Left renal cortex interstitium (tissue), 4 donors: Measurements from ENCODE around the gene ABHD4. TPM values are rescaled to one million over a fixed set of nuclear protein-coding genes. Genes with fewer than 3 reads are reported as not detected.
"Not testable (repeated sequence)": the region's sequence is repeated elsewhere in the genome, so short reads cannot be mapped to it uniquely, and the experiment has no call there.

Experiments used
- DNase-seq, 4 donors: peaks; one replicate each; pipeline ENCODE4 v3.0.0-alpha.2; 2013; ENCODE audit warnings: low read depth in 4 of 4, low spot score in 2 of 4, missing footprints in 1 of 4
- polyA plus RNA-seq, 4 donors: library from polyadenylated mRNA; unstranded; fragments of 120-200 nt; gene quantifications; one replicate each; pipeline ENCODE4 v1.2.1, GENCODE V29; 2013; ENCODE audit not compliant: insufficient read length in 4 of 4

ABHD4 gene
- polyA plus RNA-seq, 4 donors = 40.7 to 57.2 (median 50.8) TPM

DNA sequence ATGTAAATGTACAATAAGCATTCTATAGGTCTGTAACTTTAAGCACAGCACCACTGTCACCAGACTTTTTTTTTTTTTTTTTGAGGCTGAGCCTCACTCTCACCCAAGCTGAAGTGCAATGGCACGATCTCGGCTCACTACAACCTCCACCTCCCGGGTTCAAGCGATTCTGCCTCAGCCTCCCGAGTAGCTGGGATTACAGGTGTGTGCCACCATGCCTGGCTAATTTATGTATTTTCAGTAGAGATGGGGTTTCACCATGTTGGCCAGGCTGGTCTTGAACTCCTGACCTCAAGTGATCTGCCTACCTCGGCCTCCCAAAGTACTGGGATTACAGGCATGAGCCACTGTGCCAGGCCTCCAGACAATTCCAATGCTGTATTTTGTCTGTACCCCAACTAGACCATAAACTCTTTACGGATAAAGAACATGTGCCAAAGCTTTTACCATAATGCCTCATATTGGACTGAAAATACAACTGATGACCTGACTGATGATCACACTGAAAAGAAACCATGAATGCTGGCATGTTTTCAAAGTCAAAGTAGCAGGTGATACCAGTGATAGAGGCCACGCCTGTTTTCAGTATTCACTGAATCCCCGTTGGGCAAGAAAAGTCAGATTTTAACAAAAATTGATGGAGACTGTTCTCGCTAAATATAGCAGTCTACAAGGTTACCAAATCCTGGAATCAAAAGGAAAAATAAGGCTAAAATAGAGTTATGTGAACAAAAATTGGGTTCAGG lies 10.2 kb upstream of the ABHD4 start:
- DNase-seq = not testable (repeated sequence)

DNA sequence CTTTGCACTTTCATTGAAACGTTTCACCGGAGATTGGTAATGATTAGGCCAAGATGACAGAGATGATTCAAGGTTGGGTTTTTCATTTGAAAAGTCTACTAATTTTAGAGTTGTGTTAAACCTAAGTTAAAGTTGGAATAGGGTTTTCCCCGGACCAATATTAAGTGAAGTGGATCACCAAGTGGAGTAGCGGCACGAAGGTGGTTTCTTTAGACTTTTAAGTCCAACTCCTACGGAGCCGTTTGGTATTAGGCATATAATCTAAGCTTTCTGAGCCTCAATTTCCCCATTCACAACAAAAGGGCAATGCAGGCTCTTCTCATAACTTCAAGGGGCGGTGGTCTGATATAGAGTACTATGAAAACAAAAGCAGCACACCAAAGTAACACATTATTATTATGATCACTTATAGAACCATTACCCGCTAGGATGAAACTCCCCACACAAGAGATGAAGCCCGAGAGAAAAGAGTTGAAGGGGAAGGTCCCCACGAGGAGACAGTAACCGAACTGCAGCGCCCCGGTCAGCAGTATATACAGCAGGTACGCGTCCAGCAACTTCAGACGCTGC lies 9.5 kb upstream of the ABHD4 start:
- peak in 2 of 4 donors; percentile 27 to 48 for DNase-seq

DNA sequence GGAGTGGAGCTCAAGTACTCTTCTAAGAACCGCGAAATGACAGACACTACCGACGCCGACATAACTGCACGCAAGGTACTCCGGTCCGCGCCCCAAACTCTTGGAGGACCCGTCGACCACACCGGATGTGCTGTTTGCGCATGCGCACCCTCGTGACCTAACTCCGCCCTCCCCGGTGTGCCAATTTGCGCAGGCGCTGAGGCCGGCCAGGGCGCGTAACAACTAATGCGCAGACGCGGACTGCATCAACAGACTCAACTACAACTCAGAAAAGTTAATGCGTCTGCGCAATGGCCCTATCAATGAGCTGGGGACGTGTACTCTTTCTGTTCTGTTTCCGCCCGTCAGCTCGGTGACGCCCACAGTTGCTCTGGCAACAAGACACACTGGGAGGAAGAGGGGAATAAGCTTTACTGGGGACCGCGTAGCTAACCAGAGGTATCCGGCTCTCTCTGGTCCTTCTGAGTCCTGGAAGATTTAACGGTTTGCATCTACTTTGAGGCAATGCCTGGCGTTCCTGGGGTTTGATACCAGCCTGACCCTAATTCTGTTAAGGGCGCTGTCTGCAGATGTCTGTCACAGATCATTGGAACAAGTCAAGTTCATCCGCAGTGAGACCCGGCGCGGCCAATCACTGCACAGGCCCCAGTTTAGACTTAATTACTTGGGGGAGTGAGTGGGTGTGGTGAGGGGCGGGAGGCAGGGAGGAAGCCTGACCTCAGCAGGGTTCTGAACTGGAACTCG lies 8.8 kb upstream of the ABHD4 start, which contains the start of gene DAD1:
Gene DAD1 (minus strand): TSS at position 129 of the 744 bp plus-strand sequence. CDS start 67 bp downstream, at position 62.
- peak; percentile 98 to 100 (median 98) for DNase-seq

DNA sequence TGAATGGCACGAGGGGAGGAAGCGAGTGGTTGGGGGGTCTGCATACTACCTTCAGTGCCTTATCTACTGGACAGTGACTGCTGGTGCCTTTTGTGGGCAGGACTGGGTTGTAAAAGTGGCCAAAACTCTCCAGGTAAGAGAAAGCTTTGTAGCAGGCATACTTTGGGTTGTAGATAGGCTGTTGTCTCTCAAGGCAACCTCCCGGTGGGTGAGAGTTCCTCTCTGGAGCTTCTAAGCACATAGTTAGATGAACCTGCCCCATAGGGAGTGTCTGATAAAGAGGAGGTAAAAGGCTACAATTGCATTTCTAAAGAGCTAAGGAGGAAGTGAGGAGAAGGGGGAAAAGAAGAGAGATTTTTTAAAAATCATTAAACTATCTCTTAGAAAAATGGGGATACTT lies 4.9 kb upstream of the ABHD4 start:
- DNase-seq = no peak

DNA sequence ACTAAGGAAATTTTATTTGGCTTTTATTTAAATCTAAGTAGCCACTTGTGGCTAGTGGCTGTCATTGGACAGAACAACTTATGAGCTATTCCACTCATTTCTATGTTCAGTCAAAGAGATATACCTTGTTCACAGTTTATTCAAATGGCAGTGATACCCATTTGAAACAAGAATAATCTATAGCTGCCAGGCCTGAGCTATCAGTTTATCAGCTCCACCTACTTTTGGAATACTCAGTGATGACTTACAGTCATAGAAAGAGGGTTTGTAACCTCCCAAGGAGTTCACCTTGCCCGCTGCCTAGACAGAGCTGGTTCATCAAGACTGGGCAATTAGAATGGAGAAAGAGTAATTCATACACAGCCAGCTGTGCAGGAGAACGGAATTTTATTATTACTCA lies 4.5 kb upstream of the ABHD4 start:
- DNase-seq = no peak

DNA sequence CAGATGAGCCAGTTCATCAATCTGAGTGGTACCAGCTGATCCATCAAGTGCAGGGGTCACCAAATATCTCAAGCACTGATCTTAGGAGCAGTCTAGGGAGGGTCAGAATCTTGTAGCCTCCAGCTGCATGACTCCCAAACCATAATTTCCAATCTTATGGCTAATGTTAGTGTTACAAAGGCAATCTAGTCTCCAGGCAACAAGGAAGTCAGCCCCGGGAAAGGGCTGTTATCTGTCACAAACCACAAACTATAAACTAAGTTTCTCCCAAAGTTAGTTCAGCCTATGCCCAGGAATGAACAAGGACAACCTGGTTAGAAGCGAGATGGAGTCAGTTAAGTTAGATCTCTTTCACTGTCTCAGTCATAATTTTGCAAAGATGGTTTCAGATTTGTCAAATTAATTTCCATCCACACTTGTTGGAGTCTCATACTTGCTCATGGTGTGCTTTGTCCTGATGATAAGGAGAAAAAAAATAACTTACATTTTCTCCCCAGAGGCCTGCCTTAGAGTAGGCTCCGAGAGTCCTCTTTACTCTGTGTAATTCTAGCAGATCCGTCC lies 3.9 kb upstream of the ABHD4 start:
- no peak for DNase-seq

DNA sequence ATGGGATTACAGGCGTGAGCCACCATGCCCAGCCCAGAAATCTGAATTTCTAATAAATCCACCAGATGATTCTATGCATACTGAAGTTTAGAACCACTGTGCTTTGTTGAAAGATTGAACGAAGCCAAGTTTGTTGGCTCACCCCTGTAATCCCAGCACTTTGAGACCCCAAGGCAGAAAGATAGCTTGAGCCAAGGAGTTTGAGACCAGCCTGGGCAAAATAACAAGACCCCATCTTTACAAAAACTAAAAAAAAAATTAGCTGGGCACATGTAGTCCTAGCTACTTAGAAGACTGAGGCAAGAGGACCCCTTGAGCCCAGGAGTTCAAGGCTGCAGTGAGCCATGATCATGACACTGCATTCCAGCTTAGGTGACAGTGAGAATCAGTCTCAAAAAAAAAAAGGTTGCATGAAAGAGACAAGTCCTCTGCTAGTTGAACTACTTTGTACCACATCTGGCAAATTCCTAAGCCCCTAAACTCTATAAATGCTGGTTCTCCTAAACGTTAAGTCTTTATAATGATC lies 1.7 kb upstream of the ABHD4 start:
- DNase-seq = no peak

DNA sequence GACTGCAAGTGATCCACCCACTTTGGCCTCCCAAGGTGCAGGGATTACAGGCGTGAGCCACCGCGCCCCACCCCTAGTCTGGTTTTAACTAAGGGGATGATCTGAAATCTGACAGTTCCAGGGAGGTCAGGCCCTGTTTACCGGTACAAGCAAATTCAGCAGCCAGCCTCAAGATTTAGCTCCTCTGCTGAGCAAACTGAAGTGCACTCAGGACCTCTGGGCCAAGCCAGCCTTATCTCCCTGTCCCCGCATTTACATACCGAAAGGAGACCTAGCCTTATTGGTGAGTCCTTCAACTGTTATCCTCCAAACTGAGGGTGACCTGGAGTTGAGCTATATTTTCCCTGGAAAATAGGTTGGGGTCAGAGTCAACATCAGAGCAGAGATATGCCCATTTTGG lies 835 bp upstream of the ABHD4 start:
- no peak for DNase-seq

DNA sequence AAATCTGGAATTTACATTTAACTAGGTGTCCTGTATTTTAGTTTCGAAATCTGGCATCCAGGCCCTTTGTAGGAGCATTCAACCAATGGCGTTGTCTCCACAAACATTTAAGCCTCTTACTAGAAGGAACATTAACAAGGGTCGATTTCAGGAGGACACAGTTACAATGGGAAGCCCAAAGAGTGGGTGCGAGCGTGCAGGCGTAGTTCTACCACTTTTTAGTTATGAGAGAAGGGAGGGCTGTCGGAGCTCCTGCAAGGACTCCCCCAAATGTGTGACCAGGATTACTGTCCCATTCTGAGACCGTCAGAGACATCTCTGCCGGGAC lies 365 bp upstream of the ABHD4 start:
- DNase-seq = no peak

DNA sequence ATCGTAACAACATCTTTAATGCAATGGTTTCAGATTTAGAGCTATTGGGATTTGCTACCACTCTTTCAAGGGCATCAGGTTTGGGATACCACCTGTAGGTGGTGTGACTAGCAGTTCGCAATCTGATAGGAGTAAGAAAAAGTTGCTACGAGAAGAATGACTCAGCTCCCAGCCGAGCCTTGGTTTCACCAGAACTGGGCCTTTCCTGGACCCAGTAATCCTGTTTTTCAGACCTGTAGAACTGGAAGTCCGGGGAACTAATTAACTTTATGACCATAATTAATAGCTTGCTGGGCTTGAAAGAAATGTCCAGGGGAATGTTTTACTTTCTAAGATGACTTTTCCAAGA lies 770 bp downstream of the ABHD4 start:
- peak in 2 of 4 donors; percentile 34 to 37 for DNase-seq

DNA sequence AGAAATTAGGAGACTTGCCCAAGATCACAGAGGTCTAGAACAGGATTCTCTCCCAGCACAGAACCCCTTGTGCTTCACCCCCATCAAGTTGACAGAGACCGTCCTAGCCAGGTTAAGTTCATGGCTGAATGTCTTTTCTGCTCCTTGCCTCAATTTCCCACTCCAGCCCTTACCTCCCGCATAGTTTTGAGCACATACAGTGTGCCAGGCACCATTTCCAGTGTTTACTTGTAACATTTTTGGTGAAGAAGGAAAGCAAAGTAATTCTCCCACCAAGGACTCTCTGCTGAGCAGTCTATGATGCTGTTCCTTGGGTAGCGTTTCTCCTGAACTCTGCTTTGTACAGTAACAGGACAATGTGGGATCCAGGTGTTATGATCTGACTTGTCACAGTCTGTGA lies 1.2 kb downstream of the ABHD4 start:
- DNase-seq = no peak

DNA sequence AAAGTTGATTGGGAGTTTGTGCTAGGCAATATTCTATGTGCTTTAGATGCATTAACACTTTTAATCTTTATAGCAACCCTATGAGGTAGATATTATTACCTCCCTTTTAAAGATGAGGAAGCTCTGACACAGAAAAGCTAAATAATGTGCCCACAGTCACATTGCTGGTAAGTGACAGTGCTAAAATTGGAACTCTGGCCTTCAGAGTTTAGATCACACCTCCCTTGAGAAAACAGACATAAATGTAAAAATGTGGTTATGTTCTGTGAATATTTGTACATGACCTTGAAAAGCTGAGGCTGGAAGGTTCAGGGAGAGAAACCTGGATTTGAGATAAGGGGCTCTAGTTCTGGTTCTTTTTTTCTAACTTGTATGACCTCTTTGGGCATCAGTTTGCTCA lies 1.9 kb downstream of the ABHD4 start:
- DNase-seq = no peak

DNA sequence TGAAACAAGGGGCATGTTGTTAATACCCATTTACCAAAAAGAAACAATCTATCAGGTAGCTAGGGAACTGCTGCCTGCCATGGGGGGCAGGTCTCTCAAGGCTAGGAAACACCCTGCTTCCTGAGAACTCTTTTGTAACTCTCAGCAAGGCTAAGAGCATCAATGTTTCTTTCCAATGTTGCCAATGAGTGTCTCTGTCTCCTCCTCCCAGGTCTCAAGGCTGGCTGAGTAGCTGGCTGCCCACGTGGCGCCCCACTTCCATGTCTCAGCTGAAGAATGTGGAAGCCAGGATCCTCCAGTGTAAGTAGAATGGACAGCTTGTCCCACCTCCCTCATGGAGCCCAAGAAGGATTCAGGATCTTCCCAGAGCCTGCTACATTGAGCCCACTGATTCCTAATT lies 3.4 kb downstream of the ABHD4 start:
- DNase-seq = no peak

DNA sequence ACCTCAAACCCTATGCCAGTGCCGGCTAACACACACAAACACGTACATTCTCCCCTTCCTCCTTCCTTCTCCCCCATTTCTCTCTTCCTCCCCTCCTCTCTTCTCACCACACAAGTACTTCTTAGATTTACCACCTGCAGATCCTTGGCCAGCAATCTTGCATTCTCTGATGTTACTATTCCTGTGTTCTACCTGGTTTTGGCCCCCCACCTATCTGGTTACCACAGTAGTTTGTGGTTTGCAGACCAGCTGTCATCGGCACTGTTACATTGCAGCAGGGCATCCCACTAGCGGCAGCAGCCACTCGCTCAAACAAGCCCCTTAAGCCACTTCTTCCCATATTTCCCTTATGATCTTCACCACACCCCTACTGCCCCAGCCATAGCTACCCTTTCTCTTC lies 3.9 kb downstream of the ABHD4 start:
- no peak for DNase-seq

DNA sequence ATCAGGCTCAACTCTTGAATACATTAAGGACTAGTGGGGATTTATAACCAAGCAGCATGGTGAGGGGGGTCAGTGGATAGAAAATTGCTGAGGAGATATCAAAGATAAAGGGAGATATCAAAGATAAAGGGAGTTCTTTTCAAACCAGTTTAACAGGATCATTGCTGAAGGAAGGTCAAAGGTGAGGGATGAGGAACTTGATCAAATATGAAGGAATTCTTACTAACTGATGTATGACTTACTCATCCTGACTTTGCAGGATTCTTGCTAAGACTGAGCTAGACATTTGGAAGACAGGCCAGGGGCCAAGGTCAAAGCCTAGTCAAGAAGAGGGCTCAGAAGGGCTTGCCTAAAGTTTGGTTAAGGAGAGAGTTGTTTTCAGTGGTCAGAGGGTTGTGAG lies 4.8 kb downstream of the ABHD4 start:
- no peak for DNase-seq

DNA sequence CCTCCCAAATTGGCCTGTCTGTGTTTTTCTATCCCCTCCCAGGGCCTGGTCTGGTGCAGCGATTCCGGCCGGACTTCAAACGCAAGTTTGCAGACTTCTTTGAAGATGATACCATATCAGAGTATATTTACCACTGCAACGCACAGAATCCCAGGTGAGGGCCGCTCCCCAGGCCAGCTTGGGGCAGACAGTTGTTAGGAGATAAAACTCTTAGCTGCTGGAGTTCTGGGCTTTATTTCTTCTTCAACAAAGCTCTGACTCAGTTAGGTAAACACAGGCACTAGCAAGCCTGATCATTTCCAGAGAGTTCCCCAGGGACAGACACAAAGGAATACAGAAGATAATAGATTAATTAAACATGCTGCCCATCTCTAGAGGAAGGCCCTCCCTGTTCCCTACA lies 8.3 kb downstream of the ABHD4 start:
- no peak for DNase-seq

DNA sequence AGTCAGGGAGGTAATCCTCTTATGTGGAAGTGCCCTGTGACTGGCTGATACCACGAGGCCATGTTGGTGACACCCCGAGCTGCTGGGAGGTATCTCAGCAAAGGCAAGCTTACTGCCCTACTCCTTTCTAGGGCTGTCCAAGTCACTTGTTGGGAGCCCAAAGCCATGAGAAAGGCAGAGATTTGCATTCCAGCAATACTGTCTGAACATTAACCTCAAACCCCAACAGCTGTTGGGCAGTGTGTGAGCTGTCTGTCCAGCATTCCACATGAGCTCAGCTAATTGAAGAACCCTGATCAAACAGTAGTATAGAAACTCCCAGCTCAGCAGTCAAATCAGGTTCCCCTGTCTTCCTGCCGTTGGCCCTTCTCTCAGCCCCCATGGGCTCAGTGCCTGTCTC lies 9.2 kb downstream of the ABHD4 start:
- no peak for DNase-seq

DNA sequence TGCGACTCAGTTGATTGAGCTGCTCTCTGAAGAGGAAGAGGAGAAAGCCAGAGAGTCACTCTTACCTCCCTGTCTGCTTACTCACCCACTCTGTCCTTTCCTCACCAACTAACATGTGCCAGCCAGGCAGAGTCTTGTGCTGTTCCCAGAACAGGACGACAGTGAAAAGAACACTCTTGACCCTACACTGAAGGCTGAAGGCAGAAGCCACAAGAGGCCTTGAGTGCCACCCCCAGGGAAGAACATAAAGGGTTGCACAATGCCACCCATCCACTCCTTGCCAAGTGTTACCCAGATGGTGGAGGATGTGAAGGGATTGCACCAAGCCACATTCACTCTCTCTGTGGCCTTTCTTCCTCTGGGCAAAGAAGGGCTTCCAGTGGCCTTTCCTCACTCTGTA lies 12.8 kb downstream of the ABHD4 start:
- no peak for DNase-seq

DNA sequence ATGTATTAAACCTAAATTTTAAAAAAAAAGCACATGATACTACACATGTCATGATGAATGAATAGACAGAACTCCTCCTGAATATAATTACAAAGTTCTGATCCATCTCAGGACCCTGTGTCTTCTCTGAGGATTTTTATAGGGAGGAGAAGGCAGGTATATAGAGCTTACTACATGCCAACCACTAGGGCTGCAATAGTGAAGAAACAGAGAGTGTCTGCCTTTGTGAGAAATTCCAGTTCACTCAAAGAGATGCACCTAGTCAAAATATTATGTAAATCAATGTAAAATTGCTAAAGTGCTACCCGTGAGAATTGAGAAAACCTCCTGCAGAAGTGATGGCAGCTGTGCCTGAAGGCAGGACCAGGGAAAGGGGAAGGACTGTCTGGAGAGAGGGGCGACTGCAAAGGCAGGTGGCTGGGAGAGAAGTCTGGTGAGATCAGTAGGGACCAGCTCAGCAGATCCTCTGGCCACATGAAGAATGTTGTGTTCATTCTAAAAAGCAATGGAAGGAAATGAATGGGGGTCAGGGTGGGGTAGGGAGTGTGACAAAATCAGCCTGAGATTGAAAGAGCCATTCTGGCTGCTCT lies 15.1 kb downstream of the ABHD4 start:
- DNase-seq = no peak

DNA sequence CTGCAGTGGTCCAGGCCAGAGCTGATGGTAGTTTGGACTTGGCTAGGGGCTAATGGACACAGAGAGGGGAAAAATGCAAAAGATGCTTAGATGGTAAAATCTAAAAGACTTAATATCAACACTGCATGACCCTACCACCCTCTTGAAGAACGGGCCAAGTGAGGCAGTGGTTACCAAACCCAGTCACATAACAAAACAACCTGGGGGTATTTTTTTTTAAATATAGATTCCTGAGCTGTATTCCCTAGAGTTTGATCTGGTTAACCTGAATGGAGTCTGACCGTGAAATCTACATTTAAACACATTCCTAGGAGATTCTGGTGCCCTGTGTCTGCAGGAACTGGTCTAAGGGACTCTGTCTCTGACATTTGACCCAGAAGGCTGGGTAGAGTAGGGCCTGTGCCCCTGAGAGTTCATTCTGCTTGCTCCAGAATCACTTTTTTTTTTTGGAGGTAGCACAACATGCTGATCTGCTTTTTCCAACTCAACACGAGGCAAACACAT lies 15.7 kb downstream of the ABHD4 start:
- no peak for DNase-seq

DNA sequence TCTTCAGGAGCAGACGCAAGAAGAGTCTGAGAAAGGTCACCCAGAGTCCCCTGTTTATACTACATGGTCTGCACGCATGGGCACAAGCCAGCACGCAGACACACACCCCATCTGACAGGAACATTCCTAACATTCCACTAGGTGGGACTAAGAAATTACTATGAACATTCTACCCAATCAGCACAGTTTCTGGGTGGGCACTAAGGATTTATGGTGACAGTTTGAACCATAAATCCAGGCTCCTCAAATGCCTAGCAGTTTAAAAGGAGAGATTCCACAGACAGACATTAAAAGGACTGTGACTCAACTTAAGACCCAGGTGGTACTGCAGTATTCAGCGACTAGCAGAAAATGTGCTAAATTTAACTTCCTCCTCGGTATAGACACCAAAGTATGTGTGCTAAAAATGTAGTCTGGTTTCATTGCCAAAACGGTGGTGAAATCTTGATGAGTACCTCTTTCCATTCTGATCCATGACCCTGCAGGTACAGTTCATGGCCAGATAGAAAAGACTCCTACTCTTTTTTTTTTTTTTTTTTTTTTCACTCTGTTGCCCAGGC lies 16.2 kb downstream of the ABHD4 start:
- DNase-seq = peak; percentile 47 to 86 (median 65)
